A375 (cell line): ENCODE data around the gene ZIK1. TPM values are rescaled to one million over a fixed set of nuclear protein-coding genes. Genes with fewer than 3 reads are reported as not detected.

Experiments used
- total RNA-seq: library from RNA; depleted of rRNA; stranded (reverse); fragments of >200 nt; shearing (Covaris generic); gene quantifications from 2 replicates; pipeline ENCODE4 v1.2.3, GENCODE V29; 2014; rRNA removed

The ZIK1 gene
- total RNA-seq: 11.8 and 17.0 TPM in 2 replicates

GRCh38 chr19:57583521-57584416 is at the start of gene ZIK1:
TSS of gene ZIK1 (plus strand) at chr19:57584145. CDS start at chr19:57584357, 212 bp downstream.

GRCh38 chr19:57559404-57560025 is 24.4 kb upstream of the ZIK1 start, which contains the start of gene ZNF550:
TSS of gene ZNF550 (minus strand) at chr19:57559863. CDS start at chr19:57559682, 181 bp downstream.

GRCh38 chr19:57578487-57579205 is 5.3 kb upstream of the ZIK1 start, which contains the start of gene ZNF416:
TSS of gene ZNF416 (minus strand) at chr19:57578911. CDS start at chr19:57578704, 207 bp downstream.

GRCh38 chr19:57599761-57600383 is 15.9 kb downstream of the ZIK1 start, which contains the start of gene ZNF530:
TSS of gene ZNF530 (plus strand) at chr19:57599885. CDS start at chr19:57604346, 4,461 bp downstream.

GRCh38 chr19:57613941-57614743 is 30.2 kb downstream of the ZIK1 start, which contains the start of gene ZNF134:
TSS of gene ZNF134 (plus strand) at chr19:57614242. CDS start at chr19:57619469, 5,227 bp downstream.

GRCh38 chr19:57632987-57633831 is 49.3 kb downstream of the ZIK1 start, which contains the start of gene ZNF211:
TSS of gene ZNF211 (plus strand) at chr19:57633168. CDS start at chr19:57633347, 179 bp downstream.

Other genes with a start within 250 kb of the ZIK1 start
- 4.3 and 4.7 TPM in 2 replicates for gene ZNF304, start 232.9 kb upstream of the ZIK1 start, total RNA-seq
- gene TRAPPC2B, start 220.6 kb upstream of the ZIK1 start, total RNA-seq: 12.4 and 13.2 TPM in 2 replicates
- gene ZNF547, start 220.6 kb upstream of the ZIK1 start, total RNA-seq: 0.66 and 1.4 TPM in 2 replicates
- 24.1 and 29.3 TPM in 2 replicates for gene ZNF548, start 194.3 kb upstream of the ZIK1 start, total RNA-seq
- gene ZNF17, start 173.0 kb upstream of the ZIK1 start, total RNA-seq: 8.4 and 9.6 TPM in 2 replicates
- 16.1 and 24.3 TPM in 2 replicates for gene ZNF749, start 148.8 kb upstream of the ZIK1 start, total RNA-seq
- 0.15 and 0.50 TPM in 2 replicates for gene VN1R1, start 127.0 kb upstream of the ZIK1 start, total RNA-seq
- 12.3 and 15.8 TPM in 2 replicates for gene ZNF772, start 106.6 kb upstream of the ZIK1 start, total RNA-seq
- 7.7 and 17.7 TPM in 2 replicates for gene ZNF419, start 96.4 kb upstream of the ZIK1 start, total RNA-seq
- gene ZNF773, start 84.2 kb upstream of the ZIK1 start, total RNA-seq: 9.1 and 23.1 TPM in 2 replicates
- 2.3 and 4.2 TPM in 2 replicates for gene ZNF549, start 56.8 kb upstream of the ZIK1 start, total RNA-seq
- 11.8 and 12.6 TPM in 2 replicates for gene ZNF550, start 24.3 kb upstream of the ZIK1 start, total RNA-seq
- 3.8 and 5.2 TPM in 2 replicates for gene ZNF416, start 5.2 kb upstream of the ZIK1 start, total RNA-seq
- 9.0 and 9.4 TPM in 2 replicates for gene ZNF530, start 15.7 kb downstream of the ZIK1 start, total RNA-seq
- 28.7 and 33.7 TPM in 2 replicates for gene ZNF134, start 30.1 kb downstream of the ZIK1 start, total RNA-seq
- 5.9 and 6.7 TPM in 2 replicates for gene ZNF211, start 49.0 kb downstream of the ZIK1 start, total RNA-seq
- gene ZSCAN4, start 84.8 kb downstream of the ZIK1 start, total RNA-seq: not detected in 2 replicates
- 30.1 and 35.6 TPM in 2 replicates for gene ZNF551, start 97.8 kb downstream of the ZIK1 start, total RNA-seq
- gene ZNF154, start 125.1 kb downstream of the ZIK1 start, total RNA-seq: 0.03 TPM in 1 of 2 replicates, not detected in the other
- gene ZNF671, start 143.5 kb downstream of the ZIK1 start, total RNA-seq: 3.4 and 4.5 TPM in 2 replicates
- 7.2 and 13.3 TPM in 2 replicates for gene ZNF776, start 162.7 kb downstream of the ZIK1 start, total RNA-seq
- gene ZNF586, start 185.5 kb downstream of the ZIK1 start, total RNA-seq: 16.2 TPM in 2 replicates
- 4.9 and 6.2 TPM in 2 replicates for gene ZNF552, start 230.8 kb downstream of the ZIK1 start, total RNA-seq
- 32.2 and 37.8 TPM in 2 replicates for gene ZNF587B, start 246.2 kb downstream of the ZIK1 start, total RNA-seq